Caco-2 (cell line): ENCODE measurements around the gene TMEM174. TPM values are rescaled to one million over a fixed set of nuclear protein-coding genes. Genes with fewer than 3 reads are reported as not detected.

Experiments used
- Bru-seq: library from RNA; stranded (reverse); fragments of 400-500 nt; gene quantifications from one replicate; lab custom pipeline; 2021; lab: Mats Ljungman, UMichigan
- BruChase-seq, 2 experiments: library from RNA; stranded (reverse); fragments of 400-500 nt; gene quantifications; one replicate each; lab custom pipeline; 2021; lab: Mats Ljungman, UMichigan
- BruUV-seq: library from RNA; stranded (reverse); fragments of 400-500 nt; replicated peaks from 2 replicates; lab custom pipeline; 2021; lab: Mats Ljungman, UMichigan
- CTCF ChIA-PET: fragments of 300-600 bp; sonication (Branson Sonifier 250); formaldehyde crosslinking; loops from one replicate; lab custom pipeline; 2022; ENCODE audit warnings: antibody characterized with exemption; lab: Charles Lee
- POLR2A ChIA-PET: fragments of 300-600 bp; sonication (Branson Sonifier 250); formaldehyde crosslinking; loops from one replicate; lab custom pipeline; 2022; ENCODE audit warnings: antibody characterized with exemption; lab: Charles Lee
- DNase-seq, 2 experiments: peaks; one replicate each; pipeline versions ENCODE4 v3.0.0 to v3.0.0-alpha.2; 2020 to 2022
- H3K27me3 ChIP-seq: replicated peaks from 2 replicates; pipeline ENCODE4 v1.6.0; 2011; ENCODE audit warnings: low read length; ENCODE audit not compliant: control insufficient read depth, insufficient read depth
- H3K36me3 ChIP-seq: 2 replicates; pipeline ENCODE4 v1.5.1; 2011; ENCODE audit warnings: low read length; ENCODE audit not compliant: control insufficient read depth, insufficient read depth
- H3K4me1 ChIP-seq: fragments of 250-450 bp; sonication (Bioruptor Pico); 2 replicates; pipeline ENCODE4 v1.5.1; 2020; ENCODE audit warnings: mild to moderate bottlenecking
- H3K4me3 ChIP-seq: 2 replicates; pipeline ENCODE4 v1.5.1; 2011; ENCODE audit warnings: low read depth, mild to moderate bottlenecking, control low read depth, low read length
- H3K9me3 ChIP-seq: fragments of 250-450 bp; sonication (Bioruptor Pico); 2 replicates; pipeline ENCODE4 v1.5.1; 2020; ENCODE audit warnings: mild to moderate bottlenecking, moderate library complexity
- H3K27ac Mint-ChIP-seq: one replicate; pipeline ENCODE4 v1.8.0; 2022; ENCODE audit warnings: mixed read lengths; ENCODE audit not compliant: unreplicated experiment
- H3K27me3 Mint-ChIP-seq: one replicate; pipeline ENCODE4 v1.8.0; 2022; ENCODE audit warnings: mixed read lengths; ENCODE audit not compliant: insufficient read depth, unreplicated experiment
- H3K36me3 Mint-ChIP-seq: one replicate; pipeline ENCODE4 v1.8.0; 2022; ENCODE audit warnings: mild to moderate bottlenecking, mixed read lengths; ENCODE audit not compliant: insufficient read depth, unreplicated experiment
- H3K4me1 Mint-ChIP-seq: one replicate; pipeline ENCODE4 v1.8.0; 2022; ENCODE audit warnings: low read depth, mixed read lengths; ENCODE audit not compliant: unreplicated experiment
- H3K4me3 Mint-ChIP-seq: one replicate; pipeline ENCODE4 v1.8.0; 2022; ENCODE audit warnings: mild to moderate bottlenecking, moderate library complexity, mixed read lengths; ENCODE audit not compliant: unreplicated experiment
- H3K9me3 Mint-ChIP-seq: one replicate; pipeline ENCODE4 v1.8.0; 2022; ENCODE audit warnings: mixed read lengths; ENCODE audit not compliant: unreplicated experiment
- CTCF ChIP-seq, 2 experiments: fragments of 200-600 bp in 1 of 2; IDR thresholded peaks; 1 replicate in 1 of 2; 2 replicates in 1 of 2; pipeline versions ENCODE4 v1.5.1 to v1.8.0; 2011 to 2022; ENCODE audit warnings: antibody characterized with exemption in 1 of 2, control low read depth in 1 of 2, inconsistent platforms in 1 of 2, low read depth in 1 of 2, low read length in 1 of 2, mild to moderate bottlenecking in 1 of 2, moderate library complexity in 1 of 2; ENCODE audit not compliant: insufficient read depth in 1 of 2, severe bottlenecking in 1 of 2, unreplicated experiment in 1 of 2
- intact Hi-C: fragments of 100-400 bp; cut with micrococcal nuclease; formaldehyde crosslinking; loops from one replicate; pipeline ENCODE4 v1.10.0; 2022; ENCODE audit not compliant: unreplicated experiment
- long read RNA-seq: library from polyadenylated mRNA; stranded (forward); transcript quantifications from one replicate; pipeline ENCODE4 v2.0.0, GENCODE V29; 2022
- total RNA-seq: library from RNA; stranded (reverse); gene quantifications from 2 replicates; pipeline ENCODE4 v1.2.3, GENCODE V29; 2022

The TMEM174 gene, protein sequence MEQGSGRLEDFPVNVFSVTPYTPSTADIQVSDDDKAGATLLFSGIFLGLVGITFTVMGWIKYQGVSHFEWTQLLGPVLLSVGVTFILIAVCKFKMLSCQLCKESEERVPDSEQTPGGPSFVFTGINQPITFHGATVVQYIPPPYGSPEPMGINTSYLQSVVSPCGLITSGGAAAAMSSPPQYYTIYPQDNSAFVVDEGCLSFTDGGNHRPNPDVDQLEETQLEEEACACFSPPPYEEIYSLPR
- total RNA-seq (not detected in 2 replicates), Bru-seq, nascent RNA (not detected), BruChase-seq, experiment 1, labeled RNA remaining after a 2-hour chase (percentile 13 among the genes with signal in this experiment), BruChase-seq, experiment 2, labeled RNA remaining after a 6-hour chase (not detected)
- long read RNA-seq: 0 reads

DNA sequence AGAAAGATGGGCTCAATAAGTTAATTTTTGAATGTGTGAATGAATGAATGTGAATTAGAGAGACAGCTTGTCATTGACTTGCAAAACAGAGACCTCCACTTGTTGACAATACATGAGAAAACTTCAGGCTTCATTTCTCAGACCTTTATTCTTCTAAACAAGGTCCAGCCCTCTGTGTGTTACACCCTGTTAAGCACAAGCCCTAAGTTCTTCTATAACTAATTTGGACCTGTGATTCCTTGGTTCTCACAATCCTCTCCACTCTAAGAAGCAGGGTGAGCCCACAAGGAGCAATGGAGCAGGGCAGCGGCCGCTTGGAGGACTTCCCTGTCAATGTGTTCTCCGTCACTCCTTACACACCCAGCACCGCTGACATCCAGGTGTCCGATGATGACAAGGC lies at the start of gene TMEM174:
TSS of gene TMEM174 (plus strand) at position 243 of the 400 bp plus-strand sequence. CDS start at position 294, 51 bp downstream.
- no peak for TF ChIP-seq CTCF (IDR thresholded peaks at IDR 0.05; ENCODE audit: insufficient read depth in 1 of 2, low read depth in 1 of 2, low read length in 1 of 2, severe bottlenecking in 1 of 2, unreplicated experiment in 1 of 2)
- DNase-seq: no peak
- ChIA-PET CTCF (no interaction called here), POLR2A (no interaction called here)
- Mint-ChIP-seq H3K4me1 (no peaks in the 10 kb centered on the region), H3K9me3 (no peaks in the 10 kb centered on the region), H3K27me3 (no peaks in the 10 kb centered on the region), H3K4me3 (no peak within 1 kb of the TSS), H3K27ac (no peak within 1 kb of the TSS), H3K36me3 (no peaks in the 10 kb centered on the region)
- no TSS peak for BruUV-seq
- Histone ChIP-seq H3K4me3 (no peak within 1 kb of the TSS), H3K4me1 (no peaks in the 10 kb centered on the region), H3K36me3 (no peaks in the 10 kb centered on the region), H3K9me3 (no peaks in the 10 kb centered on the region), H3K27me3 (no peaks in the 10 kb centered on the region)
- intact Hi-C loops: no loop called here

GRCh38 chr5:73125289-73125688 lies 47.7 kb upstream of the TMEM174 start:
- no peaks in the 10 kb centered on the region; the same call in 1 of the 2 replicates for H3K27me3 ChIP-seq
- H3K36me3 ChIP-seq: no peaks in the 10 kb centered on the region
- ChIA-PET POLR2A (no interaction called here), CTCF (no interaction called here)
- 0 out of 2 replicates have a peak, but pooled peaks cover 5% of the 10 kb centered on the region for H3K4me1 ChIP-seq
- H3K9me3 ChIP-seq: no peaks in the 10 kb centered on the region
- peaks cover 7% of the 10 kb centered on the region for H3K4me1 Mint-ChIP-seq
- intact Hi-C loops: no loop called here
- DNase-seq: no peak
- no peaks in the 10 kb centered on the region for H3K9me3 Mint-ChIP-seq
- H3K36me3 Mint-ChIP-seq: peaks cover 4% of the 10 kb centered on the region
- BruUV-seq: no TSS peak
- no peak overlapping the region for H3K27ac Mint-ChIP-seq
- peaks cover 3% of the 10 kb centered on the region for H3K27me3 Mint-ChIP-seq
- TF ChIP-seq CTCF (IDR thresholded peaks at IDR 0.05; ENCODE audit: insufficient read depth in 1 of 2, low read depth in 1 of 2, low read length in 1 of 2, severe bottlenecking in 1 of 2, unreplicated experiment in 1 of 2): no peak
- H3K4me3 ChIP-seq: no peak overlapping the region
- H3K4me3 Mint-ChIP-seq: no peak overlapping the region

- ChIA-PET CTCF (interaction anchor here (0.5 to 0.6 kb wide), 2 partner anchors 42 to 63 kb away, joined by 3 read pairs; no protein-coding TSS in a partner anchor), POLR2A (no interaction called here)
- H3K36me3 Mint-ChIP-seq: peaks cover 4% of the 10 kb centered on the region
- no peaks in the 10 kb centered on the region for H3K36me3 ChIP-seq
- no peaks in the 10 kb centered on the region for H3K9me3 Mint-ChIP-seq
- BruUV-seq: no TSS peak
- H3K4me1 ChIP-seq: peaks cover 7% of the 10 kb centered on the region
- no peak overlapping the region for H3K27ac Mint-ChIP-seq
- no peak overlapping the region for H3K4me3 ChIP-seq
- H3K27me3 ChIP-seq: no peaks in the 10 kb centered on the region; the same call in 1 of the 2 replicates
- no peak overlapping the region for H3K4me3 Mint-ChIP-seq
- H3K27me3 Mint-ChIP-seq: no peaks in the 10 kb centered on the region
- intact Hi-C loops: no loop called here
- H3K9me3 ChIP-seq: no peaks in the 10 kb centered on the region
- peaks cover 8% of the 10 kb centered on the region for H3K4me1 Mint-ChIP-seq
- DNase-seq: no peak
- no peak for TF ChIP-seq CTCF (IDR thresholded peaks at IDR 0.05; ENCODE audit: insufficient read depth in 1 of 2, low read depth in 1 of 2, low read length in 1 of 2, severe bottlenecking in 1 of 2, unreplicated experiment in 1 of 2)
Measured at GRCh38 chr5:73126381-73126780, 46.6 kb upstream of the TMEM174 start.
